Measurements from ENCODE around the gene NDUFAF2.
"Not testable (repeated sequence)": the region's sequence is repeated elsewhere in the genome, so short reads cannot be mapped to it uniquely, and the experiment has no call there.

The NDUFAF2 gene

GRCh38 chr5:61052882-61053281, 107.9 kb downstream of the NDUFAF2 start:
- no peak for DNase-seq

GRCh38 chr5:61053937-61054336, 108.9 kb downstream of the NDUFAF2 start:
- no peak for DNase-seq

- DNase-seq, result peak; percentile 45
Observed at GRCh38 chr5:61055434-61056006, 110.5 kb downstream of the NDUFAF2 start.

GRCh38 chr5:61059499-61059898, 114.5 kb downstream of the NDUFAF2 start:
- DNase-seq, result no peak

- DNase-seq, result no peak
Observed at GRCh38 chr5:61069150-61069549, 124.1 kb downstream of the NDUFAF2 start.

GRCh38 chr5:61071526-61071925, 126.5 kb downstream of the NDUFAF2 start:
- DNase-seq, result no peak

- DNase-seq, result no peak
Observed at GRCh38 chr5:61076626-61077025, 131.6 kb downstream of the NDUFAF2 start.

GRCh38 chr5:61081741-61082140, 136.7 kb downstream of the NDUFAF2 start:
- DNase-seq, result no peak

GRCh38 chr5:61082516-61083280, 137.7 kb downstream of the NDUFAF2 start:
- DNase-seq, result no peak

GRCh38 chr5:61084658-61085057, 139.7 kb downstream of the NDUFAF2 start:
- DNase-seq, result no peak

- no peak for DNase-seq
Observed at GRCh38 chr5:61085885-61086284, 140.9 kb downstream of the NDUFAF2 start.

- no peak for DNase-seq
Observed at GRCh38 chr5:61087921-61088320, 142.9 kb downstream of the NDUFAF2 start.

GRCh38 chr5:61089351-61089750, 144.3 kb downstream of the NDUFAF2 start:
- no peak for DNase-seq

- DNase-seq, result not testable (repeated sequence)
Observed at GRCh38 chr5:61093046-61093771, 148.2 kb downstream of the NDUFAF2 start.

GRCh38 chr5:61097465-61097864, 152.5 kb downstream of the NDUFAF2 start:
- no peak for DNase-seq

- DNase-seq, result no peak
Observed at GRCh38 chr5:61098251-61098995, 153.4 kb downstream of the NDUFAF2 start.

GRCh38 chr5:61100437-61100836, 155.4 kb downstream of the NDUFAF2 start:
- DNase-seq, result no peak

- DNase-seq, result no peak
Observed at GRCh38 chr5:61114441-61114840, 169.4 kb downstream of the NDUFAF2 start.

GRCh38 chr5:61115968-61116367, 171.0 kb downstream of the NDUFAF2 start:
- DNase-seq, result no peak

GRCh38 chr5:61119066-61119465, 174.1 kb downstream of the NDUFAF2 start:
- DNase-seq, result no peak

- no peak for DNase-seq
Observed at GRCh38 chr5:61120534-61120933, 175.5 kb downstream of the NDUFAF2 start.

- no peak for DNase-seq
Observed at GRCh38 chr5:61123145-61123544, 178.1 kb downstream of the NDUFAF2 start.

GRCh38 chr5:61130289-61130688, 185.3 kb downstream of the NDUFAF2 start:
- no peak for DNase-seq

All from CD4-positive, alpha-beta T cell treated with Interleukin-17A for 1 hour (primary cell).